ENCODE measurements around the gene CHMP3.

DNA sequence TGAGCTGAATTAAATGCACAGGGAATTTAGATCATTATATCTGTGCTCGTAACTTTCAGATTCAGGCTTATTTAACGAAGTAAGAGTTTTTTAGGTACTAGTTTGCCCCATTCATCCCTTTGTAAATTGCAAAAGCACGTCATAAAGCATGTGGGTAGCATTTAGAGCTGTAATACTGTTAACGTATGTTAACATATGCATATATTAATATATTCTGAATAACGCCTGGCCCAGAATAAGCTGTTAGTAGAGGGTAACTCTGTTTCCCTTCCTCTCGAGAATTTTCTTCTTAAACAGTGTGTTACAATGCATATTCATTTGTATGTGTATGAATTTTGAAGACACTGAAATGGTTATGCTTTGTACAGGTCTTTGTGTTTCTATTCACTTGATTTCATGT, 91.6 kb downstream of the CHMP3 start:
- TF ChIP-seq, protein P1, sequence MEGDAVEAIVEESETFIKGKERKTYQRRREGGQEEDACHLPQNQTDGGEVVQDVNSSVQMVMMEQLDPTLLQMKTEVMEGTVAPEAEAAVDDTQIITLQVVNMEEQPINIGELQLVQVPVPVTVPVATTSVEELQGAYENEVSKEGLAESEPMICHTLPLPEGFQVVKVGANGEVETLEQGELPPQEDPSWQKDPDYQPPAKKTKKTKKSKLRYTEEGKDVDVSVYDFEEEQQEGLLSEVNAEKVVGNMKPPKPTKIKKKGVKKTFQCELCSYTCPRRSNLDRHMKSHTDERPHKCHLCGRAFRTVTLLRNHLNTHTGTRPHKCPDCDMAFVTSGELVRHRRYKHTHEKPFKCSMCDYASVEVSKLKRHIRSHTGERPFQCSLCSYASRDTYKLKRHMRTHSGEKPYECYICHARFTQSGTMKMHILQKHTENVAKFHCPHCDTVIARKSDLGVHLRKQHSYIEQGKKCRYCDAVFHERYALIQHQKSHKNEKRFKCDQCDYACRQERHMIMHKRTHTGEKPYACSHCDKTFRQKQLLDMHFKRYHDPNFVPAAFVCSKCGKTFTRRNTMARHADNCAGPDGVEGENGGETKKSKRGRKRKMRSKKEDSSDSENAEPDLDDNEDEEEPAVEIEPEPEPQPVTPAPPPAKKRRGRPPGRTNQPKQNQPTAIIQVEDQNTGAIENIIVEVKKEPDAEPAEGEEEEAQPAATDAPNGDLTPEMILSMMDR (IDR thresholded peaks at IDR 0.05): no peak
- no peak for TF ChIP-seq POLR2A (IDR thresholded peaks at IDR 0.05)

All from adrenal gland (tissue), 5 donors.